Measurements from ENCODE around the gene MAML2.
"Not testable (repeated sequence)": the region's sequence is repeated elsewhere in the genome, so short reads cannot be mapped to it uniquely, and the experiment has no call there.

Gene MAML2

GRCh38 chr11:96197801-96198701, 144.9 kb downstream of the MAML2 start:
- FAIRE-seq (peak; percentile 70), DNase-seq (ENCODE audit: extremely low spot score, insufficient read length, low read depth) (no peak)

GRCh38 chr11:96197103-96197502, 145.9 kb downstream of the MAML2 start:
- DNase-seq (ENCODE audit: extremely low spot score, insufficient read length, low read depth): no peak
- FAIRE-seq: no peak

GRCh38 chr11:96196181-96196662, 146.8 kb downstream of the MAML2 start:
- FAIRE-seq (no peak), DNase-seq (ENCODE audit: extremely low spot score, insufficient read length, low read depth) (no peak)

GRCh38 chr11:96195671-96196070, 147.3 kb downstream of the MAML2 start:
- FAIRE-seq: no peak
- no peak for DNase-seq (ENCODE audit: extremely low spot score, insufficient read length, low read depth)

GRCh38 chr11:96194581-96195374, 148.2 kb downstream of the MAML2 start:
- no peak for FAIRE-seq
- no peak for DNase-seq (ENCODE audit: extremely low spot score, insufficient read length, low read depth)

GRCh38 chr11:96193745-96194443, 149.1 kb downstream of the MAML2 start:
- peak; percentile 59 for FAIRE-seq
- no peak for DNase-seq (ENCODE audit: extremely low spot score, insufficient read length, low read depth)

GRCh38 chr11:96191752-96192151, 151.2 kb downstream of the MAML2 start:
- DNase-seq (ENCODE audit: extremely low spot score, insufficient read length, low read depth) (no peak), FAIRE-seq (no peak)

- FAIRE-seq (peak; percentile 75), DNase-seq (ENCODE audit: extremely low spot score, insufficient read length, low read depth) (no peak)
These were observed 153.6 kb downstream of the MAML2 start for GRCh38 chr11:96189351-96189750.

GRCh38 chr11:96188243-96189006, 154.6 kb downstream of the MAML2 start:
- peak; percentile 20 for DNase-seq (ENCODE audit: extremely low spot score, insufficient read length, low read depth)
- FAIRE-seq: peak; percentile 89

- peak; percentile 46 for FAIRE-seq
- DNase-seq (ENCODE audit: extremely low spot score, insufficient read length, low read depth): no peak
These were observed 155.2 kb downstream of the MAML2 start for GRCh38 chr11:96187822-96188221.

- no peak for DNase-seq (ENCODE audit: extremely low spot score, insufficient read length, low read depth)
- FAIRE-seq: no peak
These were observed 156.2 kb downstream of the MAML2 start for GRCh38 chr11:96186806-96187205.

- FAIRE-seq (peak; percentile 91), DNase-seq (ENCODE audit: extremely low spot score, insufficient read length, low read depth) (no peak)
These were observed 157.7 kb downstream of the MAML2 start for GRCh38 chr11:96185220-96185768.

GRCh38 chr11:96180937-96181336, 162.1 kb downstream of the MAML2 start:
- not testable (repeated sequence) for DNase-seq (ENCODE audit: extremely low spot score, insufficient read length, low read depth); FAIRE-seq

GRCh38 chr11:96180341-96180740, 162.7 kb downstream of the MAML2 start:
- FAIRE-seq (peak; percentile 62), DNase-seq (ENCODE audit: extremely low spot score, insufficient read length, low read depth) (no peak)

GRCh38 chr11:96179905-96180304, 163.1 kb downstream of the MAML2 start:
- peak; percentile 75 for FAIRE-seq
- no peak for DNase-seq (ENCODE audit: extremely low spot score, insufficient read length, low read depth)

- DNase-seq (ENCODE audit: extremely low spot score, insufficient read length, low read depth) (no peak), FAIRE-seq (no peak)
These were observed 164.1 kb downstream of the MAML2 start for GRCh38 chr11:96178887-96179279.

GRCh38 chr11:96178049-96178886, 164.7 kb downstream of the MAML2 start:
- DNase-seq (ENCODE audit: extremely low spot score, insufficient read length, low read depth): no peak
- FAIRE-seq: no peak

GRCh38 chr11:96177146-96177545, 165.8 kb downstream of the MAML2 start:
- DNase-seq (ENCODE audit: extremely low spot score, insufficient read length, low read depth) (no peak), FAIRE-seq (no peak)

Measured in GM18507 (cell line).